Smooth muscle cell (in vitro differentiated cells): ENCODE results near the gene TGFB1I1. TPM values are rescaled to one million over a fixed set of nuclear protein-coding genes. Genes with fewer than 3 reads are reported as not detected.

Source experiments
- DNase-seq: peaks from one replicate; lab custom pipeline; 2025; ENCODE audit not compliant: unreplicated experiment; lab: John Stamatoyannopoulos, UW
- H2AFZ ChIP-seq: fragments of 200-600 bp; sonication (generic); 2 replicates; pipeline ENCODE4 v1.6.0; 2016; ENCODE audit warnings: antibody characterized with exemption, low read depth, mild to moderate bottlenecking
- H3F3A ChIP-seq: fragments of 200-600 bp; sonication (generic); 2 replicates; pipeline ENCODE4 v1.6.0; 2017; ENCODE audit warnings: antibody characterized with exemption, low read depth
- H3K27ac ChIP-seq: fragments of 200-600 bp; sonication (generic); 2 replicates; pipeline ENCODE4 v1.5.1; 2016; ENCODE audit warnings: low read depth, mild to moderate bottlenecking
- H3K27me3 ChIP-seq: fragments of 200-600 bp; sonication (generic); 2 replicates; pipeline ENCODE4 v1.6.1; 2016; ENCODE audit warnings: low read depth, mild to moderate bottlenecking
- H3K36me3 ChIP-seq: fragments of 200-600 bp; sonication (generic); 2 replicates; pipeline ENCODE4 v1.5.1; 2016; ENCODE audit warnings: low read depth
- H3K4me1 ChIP-seq: fragments of 200-600 bp; sonication (generic); 2 replicates; pipeline ENCODE4 v1.5.1; 2016; ENCODE audit warnings: low read depth
- H3K4me2 ChIP-seq: fragments of 200-600 bp; sonication (generic); 2 replicates; pipeline ENCODE4 v1.6.0; 2016; ENCODE audit warnings: mild to moderate bottlenecking
- H3K4me3 ChIP-seq: fragments of 200-600 bp; sonication (generic); 2 replicates; pipeline ENCODE4 v1.5.1; 2016; ENCODE audit warnings: mild to moderate bottlenecking
- H3K79me2 ChIP-seq: fragments of 200-600 bp; sonication (generic); 2 replicates; pipeline ENCODE4 v1.6.0; 2016; ENCODE audit warnings: low read depth, mild to moderate bottlenecking
- H3K9ac ChIP-seq: fragments of 200-600 bp; sonication (generic); 2 replicates; pipeline ENCODE4 v1.6.0; 2016; ENCODE audit warnings: low read depth
- H3K9me3 ChIP-seq: fragments of 200-600 bp; sonication (generic); replicated peaks from 2 replicates; pipeline ENCODE4 v1.5.1; 2016; ENCODE audit warnings: low read depth
- H4K20me1 ChIP-seq: fragments of 200-600 bp; sonication (generic); 2 replicates; pipeline ENCODE4 v1.6.0; 2016; ENCODE audit warnings: low read depth
- CTCF ChIP-seq: fragments of 200-600 bp; sonication (generic); IDR thresholded peaks from 2 replicates; pipeline ENCODE4 v1.5.1; 2017; ENCODE audit warnings: borderline replicate concordance, mild to moderate bottlenecking, antibody characterized with exemption; ENCODE audit not compliant: insufficient read depth, poor library complexity, severe bottlenecking
- WGBS: methylation state at CpG from one replicate; pipeline ENCODE4 v1.1.7; 2016; ENCODE audit warnings: low lambda C conversion rate; 5-methylcytosine and 5-hydroxymethylcytosine counted together
- polyA plus RNA-seq: library from polyadenylated mRNA; unstranded; fragments of >200 nt; fragmentation: Nextera tagmentation; extraction: Ambion mirVana; gene quantifications from 2 replicates; pipeline ENCODE4 v1.2.1, GENCODE V29; 2016
- total RNA-seq: library from RNA; depleted of rRNA; stranded (reverse); fragments of >200 nt; gene quantifications from 2 replicates; pipeline ENCODE4 v1.2.3, GENCODE V29; 2014

TGFB1I1 gene
- total and polyA plus RNA-seq, 2 experiments from 2014 or later: 73.0 to 203 TPM

GRCh38 chr16:31429314-31429713 is 42.6 kb upstream of the TGFB1I1 start:
- no peaks in the 10 kb centered on the region for H4K20me1 ChIP-seq
- no peak overlapping the region for H3K27ac ChIP-seq
- DNase-seq: no peak
- no peaks in the 10 kb centered on the region for H3K79me2 ChIP-seq
- H3K27me3 ChIP-seq: peaks cover 6% of the 10 kb centered on the region
- no peaks in the 10 kb centered on the region for H3K36me3 ChIP-seq
- H3K4me2 ChIP-seq: no peak overlapping the region
- WGBS: 91% methylated on average over 1 of the region's 1 CpG
- H3K4me3 ChIP-seq: no peak overlapping the region
- no peak overlapping the region for H2AFZ ChIP-seq
- H3F3A ChIP-seq: no peaks in the 10 kb centered on the region
- no peak overlapping the region for H3K9ac ChIP-seq
- H3K9me3 ChIP-seq: no peaks in the 10 kb centered on the region
- no peak for TF ChIP-seq CTCF
- H3K4me1 ChIP-seq: no peaks in the 10 kb centered on the region

GRCh38 chr16:31429796-31430195 is 42.2 kb upstream of the TGFB1I1 start:
- WGBS: 89% methylated on average over 3 of the region's 3 CpGs
- no peak for TF ChIP-seq CTCF
- H3K4me3 ChIP-seq: no peak overlapping the region

GRCh38 chr16:31430380-31431052 is 41.4 kb upstream of the TGFB1I1 start:
- Histone ChIP-seq H3K36me3 (no peaks in the 10 kb centered on the region), H3K27me3 (peaks cover 6% of the 10 kb centered on the region), H3F3A (no peaks in the 10 kb centered on the region), H3K79me2 (no peaks in the 10 kb centered on the region), H3K9ac (no peak overlapping the region), H3K4me2 (no peak overlapping the region), H3K4me1 (no peaks in the 10 kb centered on the region), H3K9me3 (no peaks in the 10 kb centered on the region), H4K20me1 (no peaks in the 10 kb centered on the region), H3K4me3 (no peak overlapping the region), H2AFZ (no peak overlapping the region), H3K27ac (no peak overlapping the region)
- WGBS: 66% methylated on average over 5 of the region's 5 CpGs
- no peak for TF ChIP-seq CTCF
- DNase-seq: no peak

More at GRCh38 chr16:31429796-31430195, 42.2 kb upstream of the TGFB1I1 start:
- H3K9ac ChIP-seq: no peak overlapping the region
- H2AFZ ChIP-seq: no peak overlapping the region
- no peak overlapping the region for H3K4me2 ChIP-seq
- H3K9me3 ChIP-seq: no peaks in the 10 kb centered on the region
- no peaks in the 10 kb centered on the region for H3K79me2 ChIP-seq
- no peaks in the 10 kb centered on the region for H3K36me3 ChIP-seq
- H4K20me1 ChIP-seq: no peaks in the 10 kb centered on the region
- H3K4me1 ChIP-seq: no peaks in the 10 kb centered on the region
- H3F3A ChIP-seq: no peaks in the 10 kb centered on the region
- no peak for DNase-seq
- no peak overlapping the region for H3K27ac ChIP-seq
- H3K27me3 ChIP-seq: peaks cover 6% of the 10 kb centered on the region
